Measurements from ENCODE around the gene PSIP1. TPM values are rescaled to one million over a fixed set of nuclear protein-coding genes. Genes with fewer than 3 reads are reported as not detected.
A peak's percentile ranks its signal among the peaks of the same experiment; 100 is the strongest.

PSIP1 gene
- total and polyA plus RNA-seq, 2 donors: 45.9 to 105 TPM

GRCh38 chr9:15522130-15522755, 11.5 kb upstream of the PSIP1 start:
- no peaks in the 10 kb centered on the region for H3K36me3 ChIP-seq (ENCODE audit: insufficient read depth)

DNA sequence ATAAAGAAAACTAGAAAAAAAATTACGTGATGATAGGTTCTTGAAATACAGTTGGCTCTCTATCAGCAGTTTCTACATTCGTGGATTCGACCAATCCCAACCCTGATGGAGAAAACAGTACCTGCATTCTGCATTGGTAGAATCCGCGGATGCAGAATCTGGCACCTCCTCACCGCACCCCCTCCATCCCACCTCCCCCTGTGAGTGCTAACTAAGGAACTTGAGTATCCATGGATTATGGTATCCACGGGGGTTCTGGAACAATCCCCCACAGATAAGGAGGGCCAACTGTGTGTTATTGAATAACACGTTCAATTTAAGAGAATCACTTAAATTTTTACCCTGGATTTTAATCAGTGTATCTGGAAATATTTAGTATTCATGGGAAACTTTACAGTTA, 10.5 kb upstream of the PSIP1 start:
- no peak for DNase-seq (ENCODE audit: extremely low spot score)
- no peaks in the 10 kb centered on the region for H3K4me1 ChIP-seq (ENCODE audit: insufficient read depth)
- no peak overlapping the region for H3K4me3 ChIP-seq (ENCODE audit: low read depth, low read length)
- no peaks in the 10 kb centered on the region for H3K36me3 ChIP-seq (ENCODE audit: insufficient read depth)
- WGBS: 63% methylated on average over 8 of the region's 8 CpGs
- H3K27ac ChIP-seq (ENCODE audit: low read depth): no peak overlapping the region

More at GRCh38 chr9:15522130-15522755, 11.5 kb upstream of the PSIP1 start:
- DNase-seq (ENCODE audit: extremely low spot score): no peak
- Histone ChIP-seq H3K4me1 (ENCODE audit: insufficient read depth) (no peaks in the 10 kb centered on the region), H3K27ac (ENCODE audit: low read depth) (no peak overlapping the region), H3K4me3 (ENCODE audit: low read depth, low read length) (no peak overlapping the region)
- WGBS: 95% methylated on average over 3 of the region's 3 CpGs

- WGBS: 85% methylated on average over 2 of the region's 2 CpGs
Measured at GRCh38 chr9:15519831-15520230, 9.1 kb upstream of the PSIP1 start.

DNA sequence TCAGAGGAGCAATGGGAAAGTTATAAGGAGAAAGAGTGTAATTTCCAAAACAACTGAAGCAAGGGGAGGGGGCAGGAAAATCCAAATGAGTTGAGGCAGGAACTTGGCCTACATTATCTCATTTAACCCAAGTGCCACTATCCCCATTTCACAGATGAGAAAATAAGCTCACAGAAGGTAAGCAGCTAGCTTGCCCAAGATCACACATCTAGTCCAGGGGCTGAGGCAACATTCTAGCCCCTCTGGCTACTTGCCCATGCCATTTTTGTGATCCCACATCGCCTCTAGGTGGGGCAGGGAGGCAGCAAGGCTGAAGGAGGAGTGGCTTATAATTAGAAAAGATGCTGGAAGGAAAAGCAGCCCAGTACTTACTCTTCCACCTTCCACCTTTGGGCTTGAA, 2.6 kb upstream of the PSIP1 start:
- no peak overlapping the region for H3K27ac ChIP-seq (ENCODE audit: low read depth)
- no peak for DNase-seq (ENCODE audit: extremely low spot score)
- 55% methylated on average over 1 of the region's 1 CpG for WGBS
- no peak overlapping the region for H3K4me3 ChIP-seq (ENCODE audit: low read depth, low read length)
- H3K36me3 ChIP-seq (ENCODE audit: insufficient read depth): no peaks in the 10 kb centered on the region
- peaks cover 2% of the 10 kb centered on the region for H3K4me1 ChIP-seq (ENCODE audit: insufficient read depth)

More at GRCh38 chr9:15519831-15520230, 9.1 kb upstream of the PSIP1 start:
- H3K4me3 ChIP-seq (ENCODE audit: low read depth, low read length): no peak overlapping the region
- no peak for DNase-seq (ENCODE audit: extremely low spot score)
- H3K4me1 ChIP-seq (ENCODE audit: insufficient read depth): no peaks in the 10 kb centered on the region
- no peaks in the 10 kb centered on the region for H3K36me3 ChIP-seq (ENCODE audit: insufficient read depth)
- no peak overlapping the region for H3K27ac ChIP-seq (ENCODE audit: low read depth)

DNA sequence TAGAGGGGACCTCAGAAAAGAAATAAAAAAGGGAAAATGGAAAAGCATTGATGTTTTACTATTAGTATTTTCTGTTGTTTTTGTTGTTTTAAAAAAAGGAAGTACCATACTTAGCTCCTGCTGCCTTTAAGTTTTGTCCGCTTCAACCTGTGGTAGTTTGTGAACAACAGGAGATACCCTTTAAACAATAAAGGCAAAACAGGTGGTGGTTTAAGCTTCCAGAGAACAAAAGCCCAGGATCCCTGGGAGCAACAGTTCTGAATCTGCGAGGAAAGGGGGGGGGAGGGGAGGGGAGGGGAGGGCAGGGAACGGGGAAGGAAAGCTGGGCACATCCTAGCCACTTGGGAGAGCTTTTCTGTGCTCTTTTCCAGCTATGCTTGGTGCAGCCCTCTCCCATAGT, 2.1 kb upstream of the PSIP1 start:
- no peaks in the 10 kb centered on the region for H3K36me3 ChIP-seq (ENCODE audit: insufficient read depth)
- no peak for DNase-seq (ENCODE audit: extremely low spot score)
- H3K4me3 ChIP-seq (ENCODE audit: low read depth, low read length): no peak overlapping the region
- 42% methylated on average over 3 of the region's 3 CpGs for WGBS
- no peak overlapping the region for H3K27ac ChIP-seq (ENCODE audit: low read depth)
- H3K4me1 ChIP-seq (ENCODE audit: insufficient read depth): peaks cover 2% of the 10 kb centered on the region

DNA sequence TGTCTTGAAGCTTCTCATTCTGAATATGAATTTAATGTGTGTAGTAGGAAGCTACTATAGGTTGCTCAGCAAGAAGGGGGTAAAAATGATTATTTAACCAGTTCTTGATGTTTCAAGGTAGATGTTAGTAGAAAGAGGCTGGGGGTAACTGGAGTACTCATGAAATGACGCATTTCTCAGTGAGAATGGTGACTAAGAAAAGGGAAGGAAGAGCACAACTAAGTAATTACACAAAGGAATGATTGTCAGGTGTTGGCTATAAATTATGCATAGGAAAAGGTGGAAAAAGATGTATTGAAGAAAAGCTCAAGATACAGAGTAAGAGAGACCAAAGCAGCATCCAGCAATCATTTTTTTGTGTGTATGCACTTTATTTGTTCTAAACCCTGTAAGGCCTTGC, 1.4 kb upstream of the PSIP1 start:
- Histone ChIP-seq H3K4me1 (ENCODE audit: insufficient read depth) (peaks cover 2% of the 10 kb centered on the region), H3K4me3 (ENCODE audit: low read depth, low read length) (no peak overlapping the region), H3K27ac (ENCODE audit: low read depth) (no peak overlapping the region), H3K36me3 (ENCODE audit: insufficient read depth) (peaks cover 1% of the 10 kb centered on the region)
- no peak for DNase-seq (ENCODE audit: extremely low spot score)
- WGBS: 88% methylated on average over 1 of the region's 1 CpG

DNA sequence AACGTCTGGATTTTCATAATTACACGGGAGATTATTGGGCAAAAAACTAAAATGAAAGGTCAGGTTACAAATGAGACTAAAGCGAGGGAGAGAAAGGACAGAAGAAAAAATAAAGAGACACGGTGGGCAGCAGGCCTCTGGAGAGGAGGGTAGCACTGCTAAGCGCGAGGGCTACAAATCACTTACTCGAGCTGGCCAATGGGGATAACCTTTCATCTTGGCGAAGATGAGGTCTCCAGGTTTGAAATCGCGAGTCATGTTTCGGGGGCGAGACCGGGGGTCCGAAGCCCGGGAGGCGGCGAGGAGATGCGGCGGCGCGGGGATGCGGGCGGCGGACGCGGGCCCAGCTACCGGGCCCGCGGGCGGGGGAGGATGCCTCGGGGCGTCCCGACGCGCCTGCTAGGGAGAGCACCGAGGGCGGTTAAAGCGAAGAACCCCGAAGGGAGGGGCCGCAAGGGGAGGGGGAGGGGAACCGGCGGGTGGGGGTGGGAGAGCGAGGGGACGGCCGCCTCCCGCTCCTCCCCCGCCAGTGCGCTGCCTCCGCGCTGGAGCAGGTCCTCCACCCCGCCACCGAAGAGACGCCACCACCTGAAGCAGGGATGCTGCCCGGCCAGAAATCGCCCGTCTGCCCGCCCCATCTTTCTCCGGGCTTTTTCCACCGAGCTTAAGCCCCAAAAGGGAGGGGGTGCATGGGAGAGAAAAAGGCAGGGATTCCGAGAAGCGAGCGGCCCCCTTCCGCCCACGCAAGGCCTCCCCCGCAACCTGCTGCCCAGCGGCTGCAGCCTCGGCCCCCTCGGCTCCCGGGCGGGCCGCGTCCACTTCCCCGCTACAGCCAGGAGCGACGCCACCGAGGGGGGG, 610 bp downstream of the PSIP1 start:
- peak overlapping the region; percentile 97 for H3K4me3 ChIP-seq (ENCODE audit: low read depth, low read length)
- peak overlapping the region; percentile 89 for H3K27ac ChIP-seq (ENCODE audit: low read depth)
- DNase-seq (ENCODE audit: extremely low spot score): no peak
- peaks cover 2% of the 10 kb centered on the region for H3K4me1 ChIP-seq (ENCODE audit: insufficient read depth)
- H3K36me3 ChIP-seq (ENCODE audit: insufficient read depth): peaks cover 7% of the 10 kb centered on the region
- under 1% methylated on average over 76 of the region's 76 CpGs for WGBS

DNA sequence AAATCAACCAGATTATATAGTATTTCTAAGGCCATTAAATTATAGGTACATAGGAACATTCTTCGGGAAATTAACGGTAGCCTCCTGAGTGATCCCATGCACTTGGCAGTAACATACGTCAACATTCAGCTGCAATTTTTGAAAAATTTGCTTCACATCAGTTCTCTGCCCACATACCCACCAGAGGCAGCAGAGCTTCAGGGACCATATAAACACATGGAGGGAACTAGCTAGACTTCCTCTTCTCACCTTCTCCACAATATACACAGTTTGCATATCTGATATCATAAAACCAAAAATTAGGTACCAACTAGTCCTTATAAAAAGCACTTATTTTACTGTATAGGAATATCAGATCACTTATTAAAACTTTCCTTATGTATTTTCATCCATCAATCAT, 4.8 kb downstream of the PSIP1 start:
- WGBS: 90% methylated on average over 3 of the region's 3 CpGs
- H3K27ac ChIP-seq (ENCODE audit: low read depth): no peak overlapping the region

GRCh38 chr9:15501803-15502202, 9.0 kb downstream of the PSIP1 start:
- no peak overlapping the region for H3K27ac ChIP-seq (ENCODE audit: low read depth)
- H3K36me3 ChIP-seq (ENCODE audit: insufficient read depth): peaks cover 6% of the 10 kb centered on the region
- no peaks in the 10 kb centered on the region for H3K4me1 ChIP-seq (ENCODE audit: insufficient read depth)
- H3K4me3 ChIP-seq (ENCODE audit: low read depth, low read length): no peak overlapping the region
- 85% methylated on average over 5 of the region's 5 CpGs for WGBS
- no peak for DNase-seq (ENCODE audit: extremely low spot score)

More for the DNA sequence above, 4.8 kb downstream of the PSIP1 start:
- Histone ChIP-seq H3K4me1 (ENCODE audit: insufficient read depth) (no peaks in the 10 kb centered on the region), H3K4me3 (ENCODE audit: low read depth, low read length) (no peak overlapping the region), H3K36me3 (ENCODE audit: insufficient read depth) (peaks cover 7% of the 10 kb centered on the region)
- DNase-seq (ENCODE audit: extremely low spot score): no peak

DNA sequence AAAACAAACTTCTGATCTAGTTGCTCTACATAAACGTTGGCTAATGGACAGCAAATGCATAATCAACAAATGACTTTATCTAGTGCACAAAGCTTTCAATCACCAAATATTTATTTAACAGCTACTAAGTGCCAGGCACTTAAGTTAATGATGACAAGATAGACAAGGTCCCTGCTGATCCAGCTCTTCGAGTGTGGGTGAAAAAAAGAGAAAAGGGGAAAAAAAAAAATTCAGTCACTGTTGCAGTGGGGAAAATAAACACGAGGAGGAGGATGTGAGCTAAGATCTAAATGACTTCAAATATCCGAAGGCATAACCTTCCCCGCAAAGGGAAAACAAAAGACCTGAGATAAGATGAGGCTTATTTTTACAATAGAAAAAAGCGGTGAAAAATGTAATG, 9.6 kb downstream of the PSIP1 start:
- H3K4me3 ChIP-seq (ENCODE audit: low read depth, low read length): no peak overlapping the region
- H3K4me1 ChIP-seq (ENCODE audit: insufficient read depth): no peaks in the 10 kb centered on the region
- H3K36me3 ChIP-seq (ENCODE audit: insufficient read depth): peaks cover 2% of the 10 kb centered on the region
- no peak for DNase-seq (ENCODE audit: extremely low spot score)
- 41% methylated on average over 6 of the region's 6 CpGs for WGBS
- no peak overlapping the region for H3K27ac ChIP-seq (ENCODE audit: low read depth)

DNA sequence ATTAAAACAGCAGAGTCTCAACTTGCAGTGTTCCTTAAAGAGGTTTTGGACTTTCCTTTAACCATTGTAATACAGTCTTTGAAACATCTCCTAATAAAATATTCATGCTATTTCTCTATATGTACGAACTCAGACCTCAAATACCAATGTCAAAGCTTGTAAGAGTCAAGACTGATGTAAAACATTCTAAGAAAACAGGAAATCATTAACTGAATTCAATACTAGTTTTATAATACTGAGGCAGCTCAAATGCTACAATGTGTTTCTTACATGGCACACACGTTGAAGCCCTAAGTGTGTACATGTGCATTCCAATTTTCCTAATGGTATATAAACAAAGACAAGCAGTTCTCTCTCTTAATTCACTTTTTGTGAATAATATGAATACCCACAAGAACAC, 11.6 kb downstream of the PSIP1 start:
- DNase-seq (ENCODE audit: extremely low spot score): no peak
- no peaks in the 10 kb centered on the region for H3K4me1 ChIP-seq (ENCODE audit: insufficient read depth)
- no peak overlapping the region for H3K27ac ChIP-seq (ENCODE audit: low read depth)
- WGBS: 56% methylated on average over 2 of the region's 2 CpGs
- H3K4me3 ChIP-seq (ENCODE audit: low read depth, low read length): no peak overlapping the region
- H3K36me3 ChIP-seq (ENCODE audit: insufficient read depth): no peaks in the 10 kb centered on the region

- WGBS: 96% methylated on average over 13 of the region's 13 CpGs
- H3K4me1 ChIP-seq (ENCODE audit: insufficient read depth): no peaks in the 10 kb centered on the region
- DNase-seq (ENCODE audit: extremely low spot score): no peak
- no peak overlapping the region for H3K4me3 ChIP-seq (ENCODE audit: low read depth, low read length)
- H3K36me3 ChIP-seq (ENCODE audit: insufficient read depth): no peaks in the 10 kb centered on the region
- H3K27ac ChIP-seq (ENCODE audit: low read depth): no peak overlapping the region
Measured at GRCh38 chr9:15498246-15498995, 12.3 kb downstream of the PSIP1 start.

GRCh38 chr9:15492485-15493150, 18.2 kb downstream of the PSIP1 start:
- Histone ChIP-seq H3K4me3 (ENCODE audit: low read depth, low read length) (no peak overlapping the region), H3K36me3 (ENCODE audit: insufficient read depth) (peaks cover 2% of the 10 kb centered on the region), H3K4me1 (ENCODE audit: insufficient read depth) (no peaks in the 10 kb centered on the region), H3K27ac (ENCODE audit: low read depth) (no peak overlapping the region)
- WGBS: 94% methylated on average over 13 of the region's 13 CpGs
- DNase-seq (ENCODE audit: extremely low spot score): no peak
